GM18867 (cell line): ENCODE measurements around the gene MAP3K13.
"Not testable (repeated sequence)": the region's sequence is repeated elsewhere in the genome, so short reads cannot be mapped to it uniquely, and the experiment has no call there.

Experiments used
- ATAC-seq: cut with Tn5 transposase; IDR thresholded peaks from one replicate; pipeline ENCODE4 v1.9.1; 2021; ENCODE audit warnings: mild to moderate bottlenecking, moderate library complexity; ENCODE audit not compliant: unreplicated experiment

The MAP3K13 gene

GRCh38 chr3:185442031-185442430, 79.1 kb downstream of the MAP3K13 start:
- no peak for ATAC-seq

- no peak for ATAC-seq
These were observed 81.4 kb downstream of the MAP3K13 start for GRCh38 chr3:185444329-185444728.

GRCh38 chr3:185448107-185448506, 85.2 kb downstream of the MAP3K13 start:
- no peak for ATAC-seq

- ATAC-seq: not testable (repeated sequence)
These were observed 88.5 kb downstream of the MAP3K13 start for GRCh38 chr3:185451432-185451831.

GRCh38 chr3:185457376-185457775, 94.4 kb downstream of the MAP3K13 start:
- ATAC-seq: no peak

- no peak for ATAC-seq
These were observed 97.4 kb downstream of the MAP3K13 start for GRCh38 chr3:185460309-185460708.

GRCh38 chr3:185460719-185461350, 97.9 kb downstream of the MAP3K13 start:
- ATAC-seq: no peak

GRCh38 chr3:185465471-185465870, 102.5 kb downstream of the MAP3K13 start:
- ATAC-seq: no peak

GRCh38 chr3:185466123-185466522, 103.2 kb downstream of the MAP3K13 start:
- not testable (repeated sequence) for ATAC-seq

- ATAC-seq: no peak
These were observed 106.6 kb downstream of the MAP3K13 start for GRCh38 chr3:185469542-185469941.

GRCh38 chr3:185470323-185470722, 107.4 kb downstream of the MAP3K13 start:
- no peak for ATAC-seq

- ATAC-seq: no peak
These were observed 110.4 kb downstream of the MAP3K13 start for GRCh38 chr3:185473290-185473815.

- not testable (repeated sequence) for ATAC-seq
These were observed 112.0 kb downstream of the MAP3K13 start for GRCh38 chr3:185474922-185475321.

GRCh38 chr3:185477316-185477715, 114.4 kb downstream of the MAP3K13 start:
- no peak for ATAC-seq

GRCh38 chr3:185479373-185479945, 116.5 kb downstream of the MAP3K13 start:
- ATAC-seq: no peak

- no peak for ATAC-seq
These were observed 121.4 kb downstream of the MAP3K13 start for GRCh38 chr3:185484296-185484695.

GRCh38 chr3:185486394-185486793, 123.5 kb downstream of the MAP3K13 start:
- ATAC-seq: no peak

- no peak for ATAC-seq
These were observed 125.5 kb downstream of the MAP3K13 start for GRCh38 chr3:185488465-185488864.

- no peak for ATAC-seq
These were observed 126.5 kb downstream of the MAP3K13 start for GRCh38 chr3:185489462-185489861.

- no peak for ATAC-seq
These were observed 127.3 kb downstream of the MAP3K13 start for GRCh38 chr3:185490241-185490640.

- ATAC-seq: peak; percentile 96
These were observed 135.8 kb downstream of the MAP3K13 start, which contains the start of gene TMEM41A for GRCh38 chr3:185498503-185499396. TMEM41A (minus strand) TSS chr3:185499035; CDS start chr3:185498961, 74 bp downstream.
